DMS114 treated with DMSO at 0.1 percent for 48 hours (cell line): Measurements from ENCODE around the gene MDFI.

ENCODE experiments used
- DNase-seq: peaks from one replicate; lab custom pipeline; 2025; ENCODE audit not compliant: unreplicated experiment; lab: John Stamatoyannopoulos, UW

Gene MDFI

DNA sequence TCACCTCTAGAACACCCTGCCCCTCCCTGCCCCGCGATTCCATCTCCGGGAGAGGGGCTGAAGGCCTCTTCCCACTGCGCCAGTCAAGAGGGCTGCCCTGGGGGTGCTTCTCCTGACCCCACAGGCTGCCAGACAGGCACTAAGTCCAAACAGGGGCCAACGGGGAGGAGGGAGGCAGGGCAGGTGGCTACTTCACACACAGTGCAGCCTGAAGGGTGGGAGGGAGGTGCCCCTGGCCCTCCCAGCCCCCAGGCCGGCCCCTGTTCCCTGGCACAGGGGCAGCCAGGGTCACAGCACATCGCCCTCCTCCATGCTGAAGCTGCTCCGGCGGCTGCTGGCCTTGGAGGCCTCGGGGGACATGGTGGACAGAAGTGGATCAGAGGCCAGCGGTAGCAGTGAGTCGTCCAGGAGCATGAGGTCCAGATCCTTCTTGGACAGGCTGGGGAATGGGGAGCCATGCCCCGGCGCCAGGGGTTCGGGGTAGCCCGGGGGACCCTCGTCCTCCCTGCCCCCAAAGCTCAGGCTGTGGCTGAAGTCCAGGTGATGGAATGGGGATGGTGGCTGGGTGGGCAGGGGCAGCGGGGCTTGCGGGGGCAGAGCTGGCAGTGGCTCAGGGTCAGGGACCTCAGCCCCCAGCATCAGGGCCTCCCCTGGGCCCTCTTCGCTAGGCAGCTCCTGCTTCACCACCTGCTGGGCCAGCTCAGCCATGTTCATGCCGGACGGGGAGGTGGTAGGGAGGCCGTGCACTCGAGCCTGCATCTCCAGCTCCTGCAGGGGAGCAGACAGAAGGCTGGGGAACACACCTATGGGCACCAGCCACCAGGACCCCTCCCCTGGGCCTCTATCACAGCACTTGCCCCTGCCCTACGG lies 46.3 kb downstream of the MDFI start:
- no peak for DNase-seq

- DNase-seq = no peak
Measured at GRCh38 chr6:41685641-41686380, 47.5 kb downstream of the MDFI start.

DNA sequence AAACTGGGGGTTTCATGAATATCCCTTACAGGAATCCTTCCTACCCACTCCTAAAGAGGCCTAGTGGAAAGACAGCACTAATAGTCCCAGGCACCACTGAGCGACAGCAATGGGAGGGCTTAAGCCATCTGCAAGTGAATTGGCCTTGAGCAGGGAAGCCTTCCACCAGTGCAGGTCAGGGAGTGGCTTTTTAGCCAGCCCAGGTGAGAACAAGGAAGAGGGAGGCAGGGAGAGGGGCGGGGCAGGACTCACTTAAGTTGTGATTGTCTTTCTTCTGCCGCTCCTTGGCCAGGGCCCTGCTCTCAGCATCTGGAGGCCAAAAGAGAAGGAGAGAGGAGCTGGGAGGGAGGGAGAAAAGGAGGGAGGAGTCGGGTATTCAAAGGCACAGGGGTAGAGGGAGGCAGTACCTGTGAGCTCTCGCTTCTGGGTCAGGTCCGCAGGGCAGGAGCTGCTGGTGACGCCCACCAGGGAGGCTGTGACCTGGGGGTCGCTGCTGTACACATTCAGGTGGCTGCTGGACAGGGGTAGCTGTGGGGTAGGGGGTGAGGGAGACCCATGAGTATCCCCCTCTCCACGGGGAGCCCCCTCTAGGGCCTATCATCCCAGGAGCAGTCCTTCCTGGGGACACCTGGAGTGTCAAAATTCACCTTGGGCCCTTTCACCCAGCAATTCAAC lies 49.4 kb downstream of the MDFI start:
- DNase-seq = no peak

DNA sequence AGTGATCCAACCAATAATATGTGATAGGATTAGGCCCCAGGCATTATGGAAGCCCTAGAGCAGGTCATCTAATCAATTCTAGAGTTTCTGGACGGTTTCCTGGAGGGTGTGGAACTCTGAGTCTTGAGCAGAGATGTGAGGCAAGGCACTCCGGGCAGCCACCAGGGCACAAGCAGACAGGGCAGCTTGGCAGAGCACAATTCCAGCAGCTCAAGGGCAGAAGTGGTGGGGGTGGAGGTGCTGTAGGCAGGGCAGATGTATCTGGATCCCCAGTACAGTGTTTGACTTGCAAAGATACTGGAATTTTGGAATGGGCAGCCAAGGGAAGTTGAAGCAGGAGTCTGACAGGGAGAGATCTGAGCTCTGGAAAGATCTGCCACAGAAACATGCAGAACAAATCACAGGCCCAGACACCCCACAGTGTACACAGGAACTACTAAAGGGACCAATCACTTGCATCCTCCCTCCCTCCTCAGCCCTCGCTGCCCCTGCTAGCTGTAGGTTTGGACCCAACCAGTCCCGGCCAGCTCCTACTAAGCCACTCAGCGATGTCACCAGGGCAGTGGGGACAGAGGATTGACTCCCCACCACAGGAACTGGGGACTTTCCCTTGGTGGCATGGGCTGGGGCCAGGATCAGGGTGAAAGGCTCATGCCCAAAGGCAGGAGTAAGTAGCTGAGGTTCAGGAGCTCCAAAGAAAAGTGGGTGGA lies 50.1 kb downstream of the MDFI start:
- DNase-seq = no peak

DNA sequence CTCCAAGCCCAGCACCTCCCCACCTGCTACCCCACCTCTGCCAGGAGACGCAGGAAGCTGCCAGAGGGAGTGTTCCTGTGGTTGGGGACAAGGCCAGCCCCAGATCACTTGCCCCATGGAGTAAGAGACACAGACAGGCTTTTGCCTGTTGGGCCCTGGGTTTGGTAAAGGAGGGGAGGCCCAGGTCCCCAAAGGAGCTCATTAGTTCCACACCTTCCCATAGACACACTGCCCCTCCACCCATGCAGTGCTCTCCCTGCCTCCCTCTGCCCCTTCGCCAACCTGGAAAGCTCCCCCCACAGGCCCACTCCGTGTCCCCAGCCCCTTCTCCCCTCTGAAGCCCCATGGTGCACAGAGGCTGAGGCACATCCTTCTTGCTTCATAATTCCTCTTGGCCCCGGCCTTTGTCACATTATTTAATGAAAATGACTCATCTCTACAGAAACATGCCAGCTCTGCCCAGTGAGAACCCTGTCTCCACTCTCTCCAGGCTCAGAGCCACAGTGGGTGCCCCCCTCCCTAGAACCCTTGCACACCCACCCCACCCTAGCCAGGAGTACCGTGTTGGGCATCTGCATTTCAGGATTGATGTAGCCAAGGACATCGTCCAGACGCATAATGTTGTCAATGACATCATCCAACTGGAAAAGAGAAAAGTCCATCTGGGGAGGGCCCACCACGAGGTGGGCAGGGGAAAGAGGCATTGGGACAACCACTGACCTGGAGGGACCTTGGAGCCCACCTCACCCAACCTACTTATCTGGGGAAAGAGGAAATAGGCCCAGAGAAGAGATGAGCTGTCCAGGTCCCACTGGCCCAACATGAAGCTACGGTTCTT lies 51.1 kb downstream of the MDFI start:
- no peak for DNase-seq

GRCh38 chr6:41690541-41691330 lies 52.5 kb downstream of the MDFI start:
- no peak for DNase-seq

DNA sequence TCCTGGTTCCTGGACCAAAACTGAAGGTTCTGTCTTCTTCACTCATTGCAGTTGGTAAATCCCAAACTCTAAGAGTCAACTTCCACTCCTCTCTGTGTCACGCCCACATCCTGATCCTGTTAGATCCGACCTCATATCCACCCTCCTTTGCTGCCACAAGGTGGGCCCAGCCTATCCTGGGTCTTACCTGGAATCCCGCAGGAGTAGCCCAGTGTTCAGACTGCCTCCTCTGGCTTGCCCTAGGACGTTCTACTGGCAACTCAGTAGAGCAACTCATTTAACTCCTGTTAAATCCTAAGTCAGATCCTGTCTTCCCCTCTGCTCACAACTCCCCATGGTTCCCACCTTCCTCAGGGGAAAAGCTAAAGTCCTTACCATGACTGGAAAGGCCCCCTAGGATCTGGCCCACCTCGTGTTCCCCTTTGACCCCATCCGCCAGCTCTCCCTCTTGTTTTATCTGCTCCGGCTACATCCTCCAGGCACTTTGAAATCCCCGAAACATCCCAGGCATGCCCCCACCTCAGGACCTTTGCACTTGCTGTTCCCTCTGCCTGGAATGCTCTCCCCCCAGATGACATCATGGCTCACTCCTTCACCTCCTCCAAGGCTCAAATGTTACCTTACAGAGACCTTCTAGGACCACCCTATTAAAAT lies 53.3 kb downstream of the MDFI start:
- no peak for DNase-seq

GRCh38 chr6:41692080-41692675 lies 53.9 kb downstream of the MDFI start:
- no peak for DNase-seq

GRCh38 chr6:41692730-41693129 lies 54.5 kb downstream of the MDFI start:
- no peak for DNase-seq

DNA sequence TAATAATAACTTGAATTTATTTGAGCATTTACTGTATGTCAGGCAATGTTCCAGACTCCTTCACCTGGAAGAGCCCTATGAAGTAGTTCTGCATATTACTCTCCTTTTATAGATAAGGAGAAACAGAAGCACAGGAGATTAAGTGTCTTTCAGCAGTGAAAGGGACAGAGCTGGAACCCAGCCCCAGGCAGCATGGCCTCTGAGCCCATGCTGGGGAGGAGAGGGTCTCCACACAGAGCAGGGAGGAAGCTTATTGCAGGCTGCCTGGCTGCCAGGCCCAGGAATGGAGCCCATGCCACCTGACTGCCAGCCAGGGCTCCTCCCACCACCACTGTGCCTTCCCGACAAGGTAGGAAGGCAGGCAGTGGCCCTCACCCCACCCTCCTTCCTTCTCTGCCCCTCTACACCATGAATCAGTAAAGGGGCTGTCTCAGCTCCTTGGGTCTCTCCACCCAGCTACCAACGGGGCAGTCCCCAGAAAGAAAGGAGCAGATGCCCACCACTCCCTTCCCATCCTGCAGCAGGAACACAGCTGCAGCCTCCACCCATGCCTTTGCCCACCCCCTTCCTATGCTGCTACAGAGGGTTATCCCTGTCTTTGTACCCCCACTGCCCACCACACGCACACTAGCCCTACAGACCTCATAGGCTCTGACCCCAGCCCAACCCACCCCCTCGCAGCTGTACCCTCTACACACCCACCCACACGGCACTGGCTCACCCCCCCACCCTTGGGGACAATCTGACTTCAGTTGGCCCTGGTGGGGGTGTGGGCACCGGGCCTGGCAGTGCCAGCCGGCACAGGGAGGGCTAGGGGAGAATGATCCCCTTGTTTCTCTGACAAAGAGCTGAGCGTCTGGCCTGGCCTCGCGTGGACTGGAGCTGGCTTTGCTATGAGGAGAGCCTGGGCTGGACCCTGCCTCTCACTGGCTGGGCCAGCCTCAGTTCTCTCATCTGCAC lies 55.3 kb downstream of the MDFI start:
- DNase-seq = no peak

DNA sequence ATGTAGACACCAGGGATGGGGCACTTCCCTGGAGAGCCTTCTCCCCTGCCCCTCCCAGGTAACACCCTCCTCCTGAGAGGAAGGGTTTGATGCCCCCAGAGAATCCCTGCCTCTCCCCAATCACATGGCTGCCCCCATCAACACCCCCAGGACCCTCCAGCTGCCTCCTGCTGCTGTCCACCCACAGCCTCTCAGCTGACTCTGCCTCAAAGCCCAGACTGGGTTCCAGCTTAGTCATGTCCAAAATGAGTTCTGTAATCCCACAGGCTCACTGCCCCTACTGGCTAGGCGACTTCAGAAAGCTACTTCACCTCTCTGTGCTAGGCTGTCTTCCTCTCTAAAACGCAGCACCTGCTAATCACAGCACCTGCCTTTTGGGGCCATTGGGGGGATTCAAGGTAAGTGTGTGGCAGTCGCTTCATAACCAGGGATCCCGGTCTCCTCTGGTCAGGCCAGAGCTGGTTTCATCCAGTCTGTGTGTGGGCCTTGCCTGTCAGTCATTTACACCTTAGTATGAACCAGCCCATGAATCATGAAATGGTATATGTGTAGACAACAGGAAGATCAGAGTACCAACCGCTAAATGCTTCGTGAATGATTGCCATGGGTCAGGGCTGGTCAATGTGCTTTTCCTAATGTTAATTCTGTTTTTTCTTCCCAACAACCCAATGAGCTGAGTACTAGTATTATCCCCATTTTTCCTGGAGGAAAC lies 56.7 kb downstream of the MDFI start:
- no peak for DNase-seq

GRCh38 chr6:41695825-41696224 lies 57.6 kb downstream of the MDFI start:
- no peak for DNase-seq

DNA sequence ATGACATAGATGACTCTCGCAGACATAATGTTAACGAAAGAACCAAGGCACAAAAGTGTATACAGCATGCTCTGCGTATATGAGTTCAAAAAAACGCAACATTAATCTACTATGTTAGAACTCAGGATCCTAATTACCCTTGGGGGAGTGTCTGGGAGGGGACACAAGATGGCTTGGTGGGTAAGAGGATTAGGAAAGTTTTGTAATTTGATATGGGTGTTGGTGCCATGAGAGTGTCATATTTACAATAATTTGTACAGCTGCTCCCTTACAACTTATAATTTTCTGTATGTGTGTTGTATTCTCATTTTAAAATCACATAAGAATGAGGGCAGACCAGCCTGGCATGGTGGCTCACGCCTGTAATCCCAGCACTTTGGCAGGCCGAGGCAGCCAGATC lies 58.5 kb downstream of the MDFI start:
- no peak for DNase-seq

DNA sequence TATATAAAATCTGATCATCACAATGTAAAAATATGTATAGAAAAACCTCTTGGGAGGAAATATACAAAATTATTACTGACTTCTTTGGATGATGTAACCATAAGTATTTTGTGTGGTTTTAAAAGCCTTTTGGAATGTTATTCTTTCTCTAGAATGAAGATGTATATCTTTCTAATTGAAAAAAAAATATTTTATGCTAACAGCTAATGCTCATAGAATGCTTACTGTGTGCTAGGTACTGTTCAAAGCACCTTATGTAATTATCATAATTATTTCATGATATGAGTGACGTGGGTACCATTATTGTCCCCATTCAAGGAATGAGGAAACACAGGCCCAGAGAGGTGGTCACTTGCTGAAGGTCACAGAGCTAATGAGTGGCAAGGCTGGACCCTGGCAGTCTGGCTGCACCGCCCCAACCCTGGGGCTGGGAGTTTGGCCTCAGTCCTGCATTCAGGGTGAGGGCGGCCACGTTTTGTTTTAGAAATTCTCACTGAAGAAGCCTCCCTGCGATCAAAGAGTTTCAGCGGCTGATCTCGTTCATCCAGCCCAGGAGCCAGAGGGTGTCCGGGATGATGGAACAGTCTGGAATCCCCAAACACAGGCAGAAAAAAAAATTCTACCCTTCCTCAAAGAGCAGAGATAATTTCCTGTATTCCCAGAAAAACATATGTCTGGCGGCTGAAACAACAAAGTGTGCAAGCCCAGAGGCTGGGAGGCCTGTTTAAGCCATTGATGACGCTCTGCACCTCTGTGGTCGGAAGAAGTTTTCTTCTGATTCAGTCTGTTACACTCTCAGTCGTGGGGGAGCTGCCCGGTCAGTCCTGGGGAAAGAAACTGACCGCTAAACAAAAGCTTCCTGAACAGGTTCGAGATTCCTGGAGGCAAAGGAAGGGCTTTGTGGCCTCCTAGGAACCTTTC lies 59.9 kb downstream of the MDFI start:
- DNase-seq = no peak

DNA sequence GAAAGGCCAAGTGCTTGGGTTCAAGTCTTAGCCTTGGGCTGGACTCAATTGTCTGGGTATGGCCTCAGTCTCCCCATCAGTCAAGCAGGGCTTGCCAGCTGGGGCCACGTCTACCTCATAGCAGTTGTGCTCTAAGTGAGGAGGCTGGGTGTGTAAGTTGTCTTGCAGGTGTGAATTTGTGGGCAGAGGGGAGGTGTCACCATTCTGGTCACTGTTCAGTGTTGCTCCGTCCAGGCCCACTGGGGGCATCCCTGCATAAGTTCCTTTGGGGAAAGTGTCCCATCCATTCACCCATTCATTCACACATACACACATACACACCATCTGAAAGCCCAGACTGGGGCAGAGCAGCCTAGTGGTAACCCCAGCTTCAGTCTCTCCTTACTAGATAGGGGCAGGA lies 60.8 kb downstream of the MDFI start:
- no peak for DNase-seq
